ENCODE data around the gene CHSY1.

Gene CHSY1

DNA sequence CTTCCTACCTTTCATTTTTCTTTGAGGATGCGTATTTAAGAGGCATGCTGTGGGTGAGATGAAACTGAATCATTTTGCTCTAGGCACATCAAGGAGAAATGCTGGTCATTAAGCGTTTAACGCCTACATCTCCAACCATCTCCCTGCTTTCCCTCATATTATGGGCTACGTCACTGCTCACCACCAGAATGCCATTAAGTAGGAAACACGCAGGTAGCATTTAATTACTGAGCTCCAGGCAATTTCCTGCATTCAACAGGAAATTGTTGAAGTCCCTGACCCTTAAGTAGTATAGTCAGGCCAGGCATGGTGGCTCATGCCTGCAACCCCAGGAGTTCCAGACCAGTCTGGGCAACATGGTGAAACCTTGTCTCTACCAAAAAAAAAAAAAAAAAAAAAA lies 66.1 kb downstream of the CHSY1 start:
- DNase-seq = no peak

DNA sequence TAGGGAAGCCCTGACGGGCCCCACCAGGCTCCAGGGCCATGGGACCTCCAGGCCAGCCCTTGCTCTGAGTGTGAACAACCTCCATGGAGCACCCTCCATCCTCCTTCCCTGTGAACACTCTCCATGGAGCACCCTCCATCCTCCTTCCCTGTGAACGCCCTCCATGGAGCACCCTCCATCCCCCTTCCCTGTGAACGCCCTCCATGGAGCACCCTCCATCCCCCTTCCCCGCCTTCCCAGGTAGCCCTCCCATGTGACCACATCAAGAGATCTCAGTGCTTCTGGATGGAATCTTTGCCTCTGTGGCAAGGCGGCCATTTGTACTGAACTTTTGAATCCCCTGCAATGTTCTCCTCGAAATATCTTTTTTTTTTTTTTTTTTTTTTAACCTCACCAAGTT lies 66.5 kb downstream of the CHSY1 start:
- no peak for DNase-seq

DNA sequence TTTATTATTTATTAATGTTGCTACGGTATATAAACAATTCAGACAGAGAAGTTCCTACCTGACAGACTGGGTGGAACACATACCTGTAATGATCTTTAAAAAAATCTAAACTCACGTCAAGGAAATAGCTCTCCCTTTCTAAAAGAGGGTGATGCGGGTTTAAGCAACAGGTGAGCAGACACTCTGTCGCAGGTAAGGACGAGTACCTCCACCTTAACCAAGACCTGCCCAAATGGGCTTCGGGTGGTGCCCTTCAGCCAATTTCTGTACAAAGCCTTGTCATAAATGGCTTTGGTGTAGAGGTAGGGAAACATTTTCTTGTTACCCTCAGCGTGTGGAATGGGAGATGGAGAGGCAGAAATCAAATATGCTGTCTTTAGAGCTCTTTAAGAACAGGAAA lies 67.0 kb downstream of the CHSY1 start:
- DNase-seq = no peak

DNA sequence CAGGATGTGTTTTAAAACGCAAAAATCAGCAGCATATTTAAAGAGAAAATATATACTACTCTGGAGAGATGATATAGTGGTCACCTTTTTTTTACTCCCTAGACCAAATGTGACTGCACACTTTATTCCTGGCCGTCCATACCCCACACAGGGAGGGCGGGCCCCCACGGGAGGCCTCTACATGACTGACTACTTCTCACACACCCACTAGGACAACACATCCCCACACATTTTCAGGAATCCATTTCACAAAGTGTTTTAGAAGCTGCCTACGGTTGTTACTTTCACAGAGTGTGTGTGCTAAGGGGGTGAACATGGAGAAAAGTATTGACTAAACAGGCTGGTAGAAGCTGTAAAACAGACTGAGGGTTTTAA lies 67.9 kb downstream of the CHSY1 start:
- no peak for DNase-seq

DNA sequence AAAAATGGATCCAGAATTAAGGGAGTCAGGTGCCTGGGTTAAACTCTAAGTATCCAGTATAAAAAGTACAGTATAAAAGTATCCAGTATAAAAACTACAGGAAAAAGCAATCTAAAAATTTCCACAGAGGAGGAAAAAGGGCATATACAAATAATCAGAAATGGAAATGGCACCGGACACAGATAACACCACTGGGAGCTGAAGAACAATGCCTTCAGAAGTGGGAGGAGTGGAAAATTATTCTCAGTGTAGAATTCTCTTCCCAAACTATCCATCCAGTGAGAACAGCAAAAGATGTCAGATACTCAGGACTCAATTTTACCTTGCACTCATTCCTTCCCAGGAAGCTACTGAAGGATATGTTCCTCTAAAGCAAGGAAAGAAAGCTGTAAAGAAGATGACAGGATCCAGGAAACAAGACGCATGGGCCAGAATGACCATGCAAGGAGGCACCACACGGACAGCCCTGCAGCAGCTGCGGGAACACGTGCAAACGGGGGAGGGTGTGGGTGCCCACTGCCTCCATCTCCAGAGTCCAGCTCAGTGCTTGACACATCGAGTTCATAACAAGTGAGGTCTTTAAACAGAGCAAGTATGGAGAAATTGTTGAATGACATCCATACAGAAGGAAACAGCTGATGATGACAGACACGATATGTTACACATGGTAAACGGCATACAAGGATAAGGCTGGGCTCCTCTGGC lies 68.5 kb downstream of the CHSY1 start:
- DNase-seq = no peak

DNA sequence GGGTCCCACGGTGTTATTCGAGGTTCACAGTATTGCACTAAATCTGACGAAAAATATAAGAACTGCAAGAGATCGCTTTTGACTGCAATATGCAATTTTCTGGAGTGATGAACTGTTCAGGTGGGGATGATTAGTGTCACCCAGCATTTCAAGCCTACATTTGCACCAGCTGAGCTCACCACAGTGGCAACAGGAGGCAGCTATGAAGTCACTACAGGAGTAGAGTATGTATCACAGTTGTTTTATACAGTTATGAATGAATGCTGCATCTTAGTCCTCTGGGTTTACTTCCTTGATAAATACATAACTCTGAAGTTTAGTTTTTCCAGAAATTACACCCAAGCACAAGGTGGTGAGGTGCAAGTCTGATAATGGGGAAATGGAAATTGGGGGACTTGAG lies 69.6 kb downstream of the CHSY1 start:
- no peak for DNase-seq

DNA sequence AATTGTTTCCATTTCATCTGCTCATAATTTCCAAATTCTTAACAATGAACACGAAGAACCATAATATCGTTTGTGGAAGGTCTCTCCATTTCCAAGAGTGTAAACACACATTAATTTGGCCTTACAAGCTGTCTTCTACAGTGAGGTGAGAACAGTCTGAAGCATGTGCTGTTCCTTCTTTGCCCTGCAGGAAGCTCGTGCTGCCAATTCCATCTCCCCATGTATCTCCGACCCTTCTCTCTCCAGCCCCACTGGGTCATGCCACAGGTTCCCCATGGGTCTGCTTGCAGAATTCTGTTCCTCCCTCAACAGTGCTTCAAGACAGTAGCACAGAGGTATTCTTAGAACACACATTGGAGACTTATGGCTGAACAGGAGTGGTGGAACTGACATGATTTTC lies 70.5 kb downstream of the CHSY1 start:
- no peak for DNase-seq

DNA sequence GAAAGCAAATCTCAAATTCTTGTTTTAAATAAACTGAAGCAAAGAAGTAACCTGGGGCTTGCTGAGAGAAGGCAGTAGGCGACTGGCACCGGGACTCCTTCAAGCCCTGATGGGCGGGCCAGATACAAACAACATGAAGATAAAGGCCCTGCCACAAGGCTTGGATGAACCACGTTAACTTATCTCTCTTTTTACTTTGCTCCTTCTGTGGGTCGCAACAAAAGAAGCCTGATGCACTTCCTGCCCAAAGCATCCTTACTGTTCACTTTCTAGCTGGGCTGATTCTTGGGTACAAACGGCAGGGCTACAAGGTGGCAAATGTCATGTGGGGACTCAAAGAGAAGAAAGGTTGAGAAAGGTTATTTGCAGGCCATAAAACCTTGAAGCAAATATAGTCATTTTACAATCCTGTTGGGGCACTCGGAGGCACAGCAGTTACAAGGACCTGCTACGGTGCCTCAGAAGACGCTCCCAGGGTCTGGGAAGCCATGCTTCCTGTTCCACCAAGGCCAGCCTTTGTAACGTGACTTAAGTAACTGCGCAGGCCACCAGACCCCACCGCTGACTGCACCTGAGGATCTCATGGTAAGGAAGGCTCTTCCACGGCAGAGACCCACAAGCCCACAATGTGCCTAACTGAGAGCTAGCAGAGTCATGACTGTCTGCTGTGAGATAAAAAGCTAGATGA lies 71.1 kb downstream of the CHSY1 start:
- DNase-seq = no peak

DNA sequence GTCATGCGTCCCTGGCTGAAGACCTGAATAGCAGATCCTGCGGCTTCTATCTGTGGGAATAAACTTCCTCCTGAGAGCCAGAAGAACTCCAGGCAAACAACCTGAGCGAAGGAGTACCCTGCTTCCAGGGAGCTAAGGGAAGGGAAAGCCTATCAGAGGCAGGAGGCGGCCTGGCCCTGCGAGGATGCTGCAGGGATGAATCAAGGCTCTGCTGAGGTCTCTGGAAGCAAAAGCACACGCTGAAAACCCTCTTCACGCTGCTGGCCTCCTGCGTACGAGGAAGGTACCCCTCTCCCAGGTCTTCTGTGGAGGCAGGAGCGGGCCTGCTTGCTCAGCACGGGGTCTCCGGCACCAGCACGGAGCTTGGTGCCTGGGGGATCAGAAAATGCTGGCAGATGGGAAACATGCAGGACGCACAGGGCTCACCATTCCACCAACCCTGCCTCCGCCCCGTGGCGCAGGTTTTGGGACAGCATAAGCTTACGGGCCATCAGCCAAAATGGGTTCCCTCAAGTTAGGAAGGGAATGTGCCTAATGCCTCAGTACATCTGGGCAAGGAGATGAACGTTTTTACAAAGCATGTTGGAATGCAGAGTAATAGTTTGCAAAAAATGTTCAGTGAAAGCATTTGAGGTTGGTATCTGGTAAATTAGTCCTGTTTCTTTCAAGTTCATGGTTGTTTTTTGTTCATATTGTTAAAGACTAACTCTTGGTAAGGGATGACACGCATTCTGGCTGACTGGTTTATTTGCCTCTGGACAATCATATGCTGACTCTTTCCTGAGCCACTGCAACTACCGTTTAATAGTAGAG lies 72.3 kb downstream of the CHSY1 start:
- DNase-seq = no peak

DNA sequence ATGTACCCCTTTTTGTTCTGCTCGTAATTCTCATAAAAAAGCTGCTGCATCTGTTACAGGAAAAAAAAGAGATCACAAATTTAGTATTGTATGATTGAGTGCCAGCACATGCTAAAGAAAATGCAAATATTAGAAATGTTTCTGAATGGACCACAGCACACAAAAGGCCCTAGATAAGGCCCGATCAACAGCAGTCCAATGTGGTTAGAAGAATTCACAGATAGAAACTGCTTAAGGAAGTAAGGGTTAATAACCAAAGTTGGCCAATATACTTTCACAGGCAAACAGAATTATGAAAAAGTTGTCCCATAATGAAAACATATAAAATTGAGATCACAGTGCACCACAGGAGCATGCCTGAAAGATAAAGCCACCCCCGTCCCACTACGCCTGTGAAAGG lies 72.9 kb downstream of the CHSY1 start:
- no peak for DNase-seq

DNA sequence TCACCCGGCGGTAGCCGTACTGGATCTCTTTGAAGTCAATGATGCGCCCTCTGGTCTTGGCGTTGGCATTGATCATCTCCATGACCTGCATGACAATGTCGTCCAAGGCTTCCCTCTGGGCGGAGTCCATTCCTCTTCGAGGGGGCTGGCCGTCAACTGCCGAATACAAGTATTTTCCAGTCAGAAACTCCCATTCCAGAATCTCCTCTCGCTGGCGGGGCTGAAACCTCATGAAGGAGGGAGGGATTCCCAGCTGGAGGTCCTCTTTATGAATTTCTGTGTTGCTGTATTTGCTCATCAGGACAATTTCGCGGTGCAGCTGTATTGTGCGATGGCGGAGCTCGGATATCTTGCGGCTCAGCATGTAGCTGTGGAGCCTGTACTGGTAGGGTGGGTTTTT lies 73.4 kb downstream of the CHSY1 start:
- DNase-seq = no peak

DNA sequence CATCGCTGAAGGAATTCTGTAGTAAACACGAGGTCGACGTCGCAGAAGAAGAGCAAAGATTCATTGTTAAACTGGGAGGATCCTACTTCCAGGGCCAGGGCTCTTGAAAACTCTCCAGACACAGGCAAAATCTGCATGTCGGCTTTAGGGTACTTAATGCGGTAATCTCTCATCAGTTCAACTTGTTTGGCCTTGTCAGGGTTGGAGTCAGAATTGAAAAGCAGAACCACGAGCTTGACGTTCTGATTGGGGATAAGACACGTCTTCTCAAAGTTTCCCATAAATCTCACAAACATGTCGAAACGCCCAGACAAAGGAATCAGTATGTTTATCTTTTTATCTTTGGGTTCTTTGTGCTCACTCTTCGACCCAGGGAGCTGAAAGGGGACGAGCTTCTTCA lies 74.0 kb downstream of the CHSY1 start:
- no peak for DNase-seq

DNA sequence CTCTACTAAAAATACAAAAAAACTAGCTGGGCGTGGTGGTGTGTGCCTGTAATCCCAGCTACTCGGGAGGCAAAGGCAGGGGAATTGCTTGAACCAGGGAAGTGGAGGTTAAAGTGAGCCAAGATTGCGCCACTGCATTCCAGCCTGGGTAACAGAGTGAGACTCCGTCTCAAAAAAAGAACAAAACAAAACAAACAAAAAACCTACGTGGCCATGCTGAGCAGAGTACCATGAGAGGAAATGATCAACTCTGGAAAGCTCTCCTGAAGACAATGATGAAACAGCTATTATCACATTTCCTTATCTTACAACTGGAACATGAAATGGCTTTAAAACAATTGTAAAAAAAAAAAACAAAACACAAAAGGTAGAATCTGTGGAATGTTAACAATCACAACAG lies 75.2 kb downstream of the CHSY1 start:
- no peak for DNase-seq

DNA sequence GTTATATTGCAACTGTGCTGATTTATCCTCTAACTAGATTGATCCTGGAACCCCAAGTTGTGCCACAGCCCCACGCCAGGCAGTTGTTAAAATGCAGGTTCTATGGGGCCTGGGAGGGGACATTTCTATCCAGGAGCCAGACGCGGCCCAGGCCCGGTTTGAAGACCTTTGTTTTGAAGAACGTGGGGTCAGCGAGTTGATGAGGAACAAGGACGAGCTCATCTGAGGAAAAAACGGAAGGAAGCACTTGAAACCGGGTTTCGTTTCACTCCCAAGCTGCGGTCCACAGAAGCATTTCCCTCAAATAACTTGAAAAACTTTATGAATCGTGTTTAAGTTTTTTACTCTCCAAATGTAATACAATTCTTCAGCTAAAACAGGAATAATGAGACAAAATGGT lies 76.4 kb downstream of the CHSY1 start:
- no peak for DNase-seq

DNA sequence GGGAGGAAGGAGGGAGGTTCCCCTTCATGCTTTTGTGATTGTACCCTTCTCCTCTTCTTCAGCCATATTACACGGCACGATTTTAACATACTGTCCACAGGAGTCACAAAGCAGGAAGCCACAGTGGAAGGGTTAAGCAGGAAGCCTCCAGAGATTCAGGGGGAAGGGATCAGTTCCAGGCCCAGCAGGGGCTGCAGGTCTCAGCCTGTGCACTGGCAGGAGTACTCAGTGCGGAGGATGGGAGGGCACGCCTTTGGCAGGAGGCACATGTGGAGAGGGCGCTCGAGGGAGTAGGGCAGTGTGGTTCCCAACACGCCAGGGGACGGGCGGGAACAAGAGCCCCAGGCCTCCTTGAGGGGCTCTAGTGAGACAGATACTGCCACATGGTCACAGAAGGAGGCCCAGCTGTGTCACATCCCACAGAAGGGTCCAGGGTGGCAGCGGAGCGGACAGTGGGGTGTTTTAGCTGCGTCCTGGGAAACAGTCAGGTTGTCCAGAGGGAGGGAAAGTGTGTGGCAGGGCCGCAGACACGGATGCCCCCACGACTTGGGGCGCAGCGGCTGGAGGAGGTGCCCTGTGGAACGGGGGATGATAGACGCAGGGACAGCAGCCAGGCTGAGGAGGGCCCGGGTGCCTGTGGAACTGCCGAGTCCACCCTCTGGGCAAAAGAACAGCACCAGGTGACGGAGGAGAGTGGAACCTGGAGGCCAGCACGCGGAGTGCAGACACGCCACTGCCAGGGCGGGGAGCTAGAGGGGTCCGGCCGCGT lies 77.5 kb downstream of the CHSY1 start:
- DNase-seq = no peak

DNA sequence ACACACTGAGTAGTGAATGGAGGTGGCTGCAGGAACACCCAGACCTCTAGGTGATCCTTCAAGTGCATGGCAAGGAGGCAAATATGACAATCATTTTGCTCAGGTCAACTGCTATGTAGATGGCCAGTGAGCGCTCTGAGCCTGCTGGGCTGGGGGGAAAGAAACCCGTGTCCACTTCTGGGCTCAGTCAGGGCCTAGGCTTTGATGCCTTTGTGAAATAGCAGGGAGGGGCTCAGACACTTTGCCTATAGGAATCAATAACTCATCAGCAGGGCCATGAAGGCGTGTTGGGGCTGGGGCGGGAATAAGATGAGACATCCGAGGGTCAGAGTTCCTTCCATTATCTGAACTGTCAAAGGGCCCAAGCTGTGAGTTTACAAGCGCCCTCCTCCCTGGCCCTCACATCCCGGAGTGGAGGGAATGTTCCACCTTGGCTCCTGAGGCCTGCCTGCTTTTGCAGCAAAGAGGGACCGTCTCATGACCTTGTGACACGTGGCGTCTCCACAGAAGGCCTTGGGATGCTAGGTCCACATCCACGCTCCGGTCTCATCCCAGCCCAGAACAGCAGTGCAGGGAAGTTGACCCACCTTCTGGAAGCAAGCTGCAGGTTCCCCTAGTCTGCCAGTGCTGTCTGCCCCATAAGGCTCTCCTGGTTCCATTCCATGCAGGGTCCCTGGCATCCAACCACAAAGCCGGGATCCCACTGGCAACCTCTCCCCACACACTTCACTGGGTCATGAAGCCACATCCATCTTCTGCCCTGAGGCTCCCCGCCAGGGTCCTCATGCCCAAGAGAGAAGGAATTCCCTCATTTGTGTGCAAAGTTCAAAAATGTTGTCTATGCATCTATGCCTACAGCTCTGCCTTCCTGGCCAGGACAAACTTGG lies 78.4 kb downstream of the CHSY1 start:
- DNase-seq = no peak

DNA sequence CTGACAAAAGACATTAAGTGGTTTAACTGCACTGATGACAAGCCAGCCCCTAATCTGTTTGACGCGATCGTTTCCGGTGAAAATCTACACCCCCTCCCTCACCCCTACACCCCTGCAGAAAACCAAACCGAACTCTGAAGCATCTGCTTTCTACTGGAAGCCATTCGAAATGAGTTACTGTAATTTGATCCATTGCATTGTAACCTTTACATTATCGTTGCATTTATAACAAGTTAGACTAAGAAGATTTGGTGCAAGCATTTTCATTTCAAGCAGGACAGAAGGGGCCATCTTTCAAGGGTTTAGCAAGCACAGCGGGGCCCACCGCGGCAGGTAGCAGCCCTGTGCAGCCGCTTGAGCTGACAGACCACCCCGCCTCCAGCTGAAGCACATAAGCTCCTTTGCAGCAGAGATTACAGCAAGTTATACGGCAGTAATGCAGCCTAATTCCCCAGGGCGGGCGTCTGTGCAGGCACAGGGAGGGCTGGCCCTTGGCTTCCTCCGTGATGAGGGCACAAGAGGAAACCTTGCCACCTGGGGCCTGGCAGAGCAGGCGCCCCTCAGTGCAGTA lies 79.3 kb downstream of the CHSY1 start:
- DNase-seq = no peak

DNA sequence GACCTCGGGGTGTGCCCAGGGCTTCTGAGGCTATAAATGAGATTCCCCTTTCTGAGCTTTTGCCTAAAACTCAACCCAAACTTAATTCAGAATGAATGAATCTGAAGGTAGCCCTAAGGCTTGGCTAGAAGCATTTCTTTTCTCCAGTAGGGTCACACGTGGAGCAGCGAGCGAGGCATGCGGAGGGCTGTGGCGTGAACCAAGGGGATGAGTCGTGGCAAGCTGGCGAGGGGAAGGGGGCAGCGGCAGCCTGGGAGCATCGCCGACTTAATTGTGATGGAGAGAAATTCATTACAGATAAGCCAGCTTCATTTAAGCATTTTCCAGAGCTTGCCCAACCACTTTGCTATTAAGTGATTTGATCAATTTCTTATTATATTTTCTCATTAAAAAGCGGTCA lies 79.9 kb downstream of the CHSY1 start:
- no peak for DNase-seq

DNA sequence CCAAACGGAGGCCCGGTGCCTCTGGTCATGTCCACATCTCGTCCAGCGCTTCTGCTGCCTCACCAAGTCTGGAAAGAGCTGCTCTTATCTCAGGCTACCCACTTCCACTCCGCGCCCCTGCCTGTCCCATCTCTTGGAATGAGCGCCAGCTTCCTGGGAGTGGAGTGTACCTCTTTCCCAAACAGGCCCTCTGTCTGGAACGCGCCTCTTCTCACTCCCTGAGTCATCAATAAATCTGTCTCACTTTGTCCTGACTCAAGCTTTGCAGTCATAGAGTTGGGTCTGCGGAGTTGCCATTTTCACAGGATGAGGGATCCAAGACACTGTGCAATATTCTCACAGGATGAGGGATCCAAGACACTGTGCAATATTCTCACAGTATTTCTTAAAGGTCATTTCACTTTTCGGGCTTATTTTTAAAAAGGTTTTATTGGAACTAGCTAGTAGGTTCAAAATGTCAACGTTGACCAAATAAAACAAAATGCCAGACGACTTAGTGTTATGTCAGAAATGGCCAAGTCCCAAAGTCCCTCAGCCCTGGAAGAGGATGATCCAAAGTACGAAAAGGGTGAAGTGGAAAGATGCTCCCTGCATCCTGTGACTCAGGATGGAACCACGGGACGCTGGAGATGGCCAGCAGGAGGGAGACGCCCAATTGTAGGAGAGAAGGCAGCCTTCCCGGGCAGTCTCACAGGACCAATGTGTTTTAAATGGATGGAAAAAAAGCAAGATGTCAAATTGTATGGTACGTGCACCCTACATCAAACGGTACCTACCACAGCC lies 81.1 kb downstream of the CHSY1 start:
- no peak for DNase-seq

DNA sequence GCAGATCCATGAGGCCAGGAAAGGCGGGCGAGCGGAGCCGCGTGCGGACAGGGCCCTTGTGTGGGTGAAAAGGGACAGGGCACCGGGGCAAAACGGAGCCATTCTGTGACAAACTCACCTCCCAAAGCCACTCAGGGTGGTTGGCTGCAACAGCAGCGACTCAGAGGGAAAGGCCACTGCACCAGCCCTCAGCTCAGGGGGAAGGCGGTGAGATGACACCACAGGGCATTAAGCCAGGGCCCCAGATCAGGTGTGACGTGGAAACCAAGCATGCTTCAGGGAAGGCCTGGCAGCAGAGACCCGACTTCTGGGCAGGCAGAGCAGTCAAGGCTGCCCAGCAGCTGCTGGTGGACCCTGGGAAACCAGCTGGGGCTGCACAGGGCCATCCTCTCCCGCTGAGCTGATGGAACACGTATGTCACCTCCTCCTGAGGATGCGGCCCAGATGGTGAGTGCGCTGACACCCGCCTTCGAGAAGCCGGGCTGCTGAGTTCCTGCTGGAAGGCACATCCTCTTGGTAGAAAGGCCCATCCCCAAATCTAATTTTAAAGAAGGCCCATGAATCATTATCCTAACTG lies 82.3 kb downstream of the CHSY1 start:
- DNase-seq = no peak

Data from CD4-positive, alpha-beta T cell treated with Interleukin-1 beta for 1 hour (primary cell).